B cell (primary cell): ENCODE measurements around the gene FKBP10. TPM values are rescaled to one million over a fixed set of nuclear protein-coding genes. Genes with fewer than 3 reads are reported as not detected.

Experiments
- ATAC-seq: fragments of 200-7000 bp; cut with Tn5 transposase; one replicate; pipeline ENCODE4 v1.10.0; 2021; ENCODE audit warnings: low read depth, mild to moderate bottlenecking, moderate number of reproducible peaks, moderate library complexity
- CTCF ChIA-PET: fragments of 350-600 bp; sonication (Branson Sonifier 250); formaldehyde crosslinking; loops from one replicate; lab custom pipeline; 2021; ENCODE audit warnings: antibody characterized with exemption, inconsistent platforms; lab: Charles Lee
- POLR2A ChIA-PET: fragments of 350-600 bp; sonication (Branson Sonifier 250); formaldehyde crosslinking; loops from one replicate; lab custom pipeline; 2021; ENCODE audit warnings: antibody characterized with exemption; lab: Charles Lee
- DNase-seq: peaks from one replicate; pipeline ENCODE4 v3.0.0; 2013
- H2AFZ ChIP-seq: 2 replicates; pipeline ENCODE4 v1.6.1; 2012; ENCODE audit warnings: mild to moderate bottlenecking, low read depth, low read length; ENCODE audit not compliant: insufficient read depth, poor library complexity, severe bottlenecking
- H3K27ac ChIP-seq, 2 donors: 1 replicate in 1 of 2; 2 replicates in 1 of 2; pipeline ENCODE4 v1.5.1; 2012 to 2013; ENCODE audit warnings: low read length in 2 of 2, mild to moderate bottlenecking in 2 of 2, moderate library complexity in 1 of 2
- H3K27me3 ChIP-seq, 4 experiments: fragments of 200-600 bp in 1 of 4; sonication (generic) in 1 of 4; replicated peaks in 1 of 4; 1 replicate in 2 of 4; 2 replicates in 2 of 4; pipeline versions ENCODE4 v1.6.1 to v1.7.0; 2013 to 2016; ENCODE audit warnings: low read length in 3 of 4, mild to moderate bottlenecking in 2 of 4, mixed read lengths in 1 of 4, moderate library complexity in 1 of 4; ENCODE audit not compliant: insufficient read depth in 4 of 4, control insufficient read depth in 3 of 4; ENCODE audit errors: control extremely low read depth in 1 of 4
- H3K36me3 ChIP-seq, 2 experiments: replicated peaks in 1 of 2; 1 replicate in 1 of 2; 2 replicates in 1 of 2; pipeline versions ENCODE4 v1.6.1 to v1.7.1; 2013; ENCODE audit warnings: low read length in 1 of 2; ENCODE audit not compliant: insufficient read depth in 2 of 2, control insufficient read depth in 1 of 2; ENCODE audit errors: control extremely low read depth in 1 of 2, extremely low read depth in 1 of 2
- H3K4me1 ChIP-seq, 2 donors: fragments of 200-600 bp in 1 of 2; sonication (generic) in 1 of 2; 1 replicate in 1 of 2; 2 replicates in 1 of 2; pipeline versions ENCODE4 v1.5.1 to v1.6.1; 2013 to 2017; ENCODE audit warnings: low read length in 2 of 2; ENCODE audit not compliant: control insufficient read depth in 2 of 2, insufficient read depth in 2 of 2
- H3K4me2 ChIP-seq: replicated peaks from 2 replicates; pipeline ENCODE3; 2012; ENCODE audit warnings: mild to moderate bottlenecking, low read depth, low read length; ENCODE audit not compliant: poor library complexity, severe bottlenecking
- H3K4me3 ChIP-seq, 5 experiments: fragments of 200-600 bp in 1 of 5; sonication (generic) in 1 of 5; 1 replicate in 3 of 5; 2 replicates in 2 of 5; pipeline versions ENCODE4 v1.5.1 to v1.7.0; 2011 to 2016; ENCODE audit warnings: low read length in 4 of 5, mild to moderate bottlenecking in 4 of 5, low read depth in 2 of 5, control low read depth in 1 of 5, moderate library complexity in 1 of 5; ENCODE audit not compliant: insufficient read depth in 1 of 5; ENCODE audit errors: control extremely low read depth in 1 of 5, extremely low read depth in 1 of 5
- H3K79me2 ChIP-seq: fragments of 200-600 bp; sonication (generic); one replicate; pipeline ENCODE4 v1.6.0; 2016; ENCODE audit warnings: low read length; ENCODE audit not compliant: control insufficient read depth, insufficient read depth
- H3K9ac ChIP-seq: fragments of 200-600 bp; sonication (generic); 2 replicates; pipeline ENCODE4 v1.6.1; 2017; ENCODE audit warnings: mild to moderate bottlenecking, low read length, moderate library complexity
- H3K9me3 ChIP-seq, 3 donors: one replicate each; pipeline versions ENCODE4 v1.6.1 to v1.7.1; 2013; ENCODE audit warnings: low read length in 2 of 3; ENCODE audit not compliant: control insufficient read depth in 2 of 3, insufficient read depth in 1 of 3; ENCODE audit errors: control extremely low read depth in 1 of 3
- H4K20me1 ChIP-seq: 2 replicates; pipeline ENCODE4 v1.6.0; 2012; ENCODE audit warnings: mild to moderate bottlenecking, low read length; ENCODE audit not compliant: insufficient read depth, control insufficient read depth, poor library complexity, severe bottlenecking
- H3K27ac Mint-ChIP-seq: one replicate; pipeline ENCODE4 v1.8.0; 2021; ENCODE audit warnings: mixed read lengths
- H3K27me3 Mint-ChIP-seq: one replicate; pipeline ENCODE4 v1.8.0; 2021; ENCODE audit warnings: mixed read lengths
- H3K4me1 Mint-ChIP-seq: one replicate; pipeline ENCODE4 v1.8.0; 2021; ENCODE audit warnings: mixed read lengths
- H3K4me3 Mint-ChIP-seq: one replicate; pipeline ENCODE4 v1.8.0; 2021; ENCODE audit warnings: mixed read lengths
- H3K9me3 Mint-ChIP-seq: one replicate; pipeline ENCODE4 v1.8.0; 2022; ENCODE audit warnings: mixed read lengths; ENCODE audit not compliant: insufficient read depth
- EZH2 ChIP-seq: IDR thresholded peaks from 2 replicates; pipeline ENCODE4 v1.6.1; 2012; ENCODE audit warnings: borderline replicate concordance, low read depth, mild to moderate bottlenecking, moderate library complexity, low read length; ENCODE audit not compliant: insufficient read depth, poor library complexity, severe bottlenecking
- WGBS: methylation state at CpG from one replicate; pipeline ENCODE4 v1.1.5; 2013; ENCODE audit warnings: missing lambda C conversion rate; ENCODE audit not compliant: insufficient coverage; 5-methylcytosine and 5-hydroxymethylcytosine counted together
- intact Hi-C: fragments of 100-400 bp; cut with micrococcal nuclease; formaldehyde crosslinking; loops from one replicate; pipeline ENCODE4 v1.10.0; 2022
- polyA plus RNA-seq: library from polyadenylated mRNA; depleted of rRNA; stranded (reverse); fragments of >200 nt; gene quantifications from 2 replicates; pipeline ENCODE4 v1.2.3, GENCODE V29; 2012
- total RNA-seq, 2 donors: library from RNA; stranded (reverse); fragments of 120-200 nt in 1 of 2; gene quantifications; 1 replicate in 1 of 2; 2 replicates in 1 of 2; pipeline versions ENCODE4 v1.2.3 to v1.2.4, GENCODE V29; 2013 to 2022
- TF ChIP-seq, protein P1 (sequence below): fragments of 200-600 bp; IDR thresholded peaks from one replicate; pipeline ENCODE4 v1.8.0; 2022; ENCODE audit warnings: antibody characterized with exemption, mild to moderate bottlenecking

FKBP10 gene
- total and polyA plus RNA-seq, 2 donors (not counting 1 experiment from before 2014, with no cell fraction given): 0.21 to 0.34 TPM

DNA sequence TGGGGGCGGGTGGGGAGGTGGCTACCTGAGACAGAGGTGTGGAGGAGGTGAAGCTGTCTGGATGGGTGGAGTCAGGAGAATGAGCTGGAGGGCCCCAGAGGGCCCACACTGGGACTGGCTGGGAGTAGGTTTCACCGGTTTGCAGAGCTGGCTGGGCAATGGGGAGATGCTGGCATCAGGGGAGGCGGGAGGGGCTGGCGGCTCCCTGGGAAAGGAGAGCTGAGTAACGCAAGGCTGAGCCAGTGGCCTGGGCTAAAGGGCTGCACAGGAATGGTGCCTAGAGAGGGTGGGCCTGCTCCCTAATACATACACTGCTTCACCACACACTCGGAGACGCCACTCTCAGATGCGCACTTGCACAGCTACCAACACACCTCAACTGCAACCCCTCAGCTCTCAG, 13.4 kb upstream of the FKBP10 start:
- 100% methylated on average over 5 of the region's 8 CpGs for WGBS
- Mint-ChIP-seq H3K4me3 (no peak overlapping the region), H3K27ac (no peak overlapping the region), H3K27me3 (no peaks in the 10 kb centered on the region), H3K4me1 (peaks cover 16% of the 10 kb centered on the region), H3K9me3 (no peaks in the 10 kb centered on the region)
- Histone ChIP-seq H3K4me1 (peaks cover 7 to 22% of the 10 kb centered on the region in 2 donors), H3K36me3 (no peaks in the 10 kb centered on the region), H3K79me2 (no peaks in the 10 kb centered on the region), H3K4me3 (no peak overlapping the region), H3K27me3 (no peaks in the 10 kb centered on the region), H3K9me3 (no peaks in the 10 kb centered on the region), H3K9ac (no peak overlapping the region), H3K4me2 (no peak overlapping the region), H3K27ac (no peak overlapping the region), H2AFZ (no peak overlapping the region), H4K20me1 (no peaks in the 10 kb centered on the region)
- CTCF ChIA-PET: interaction anchor here (1.0 to 9.3 kb wide), 7 partner anchors 13 to 109 kb away, joined by 3 to 100 read pairs (median 27); partner anchors contain the start of genes FKBP10, HAP1, JUP and P3H4
- TF ChIP-seq, protein P1, sequence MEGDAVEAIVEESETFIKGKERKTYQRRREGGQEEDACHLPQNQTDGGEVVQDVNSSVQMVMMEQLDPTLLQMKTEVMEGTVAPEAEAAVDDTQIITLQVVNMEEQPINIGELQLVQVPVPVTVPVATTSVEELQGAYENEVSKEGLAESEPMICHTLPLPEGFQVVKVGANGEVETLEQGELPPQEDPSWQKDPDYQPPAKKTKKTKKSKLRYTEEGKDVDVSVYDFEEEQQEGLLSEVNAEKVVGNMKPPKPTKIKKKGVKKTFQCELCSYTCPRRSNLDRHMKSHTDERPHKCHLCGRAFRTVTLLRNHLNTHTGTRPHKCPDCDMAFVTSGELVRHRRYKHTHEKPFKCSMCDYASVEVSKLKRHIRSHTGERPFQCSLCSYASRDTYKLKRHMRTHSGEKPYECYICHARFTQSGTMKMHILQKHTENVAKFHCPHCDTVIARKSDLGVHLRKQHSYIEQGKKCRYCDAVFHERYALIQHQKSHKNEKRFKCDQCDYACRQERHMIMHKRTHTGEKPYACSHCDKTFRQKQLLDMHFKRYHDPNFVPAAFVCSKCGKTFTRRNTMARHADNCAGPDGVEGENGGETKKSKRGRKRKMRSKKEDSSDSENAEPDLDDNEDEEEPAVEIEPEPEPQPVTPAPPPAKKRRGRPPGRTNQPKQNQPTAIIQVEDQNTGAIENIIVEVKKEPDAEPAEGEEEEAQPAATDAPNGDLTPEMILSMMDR: no peak
- TF ChIP-seq EZH2: no peak
- POLR2A ChIA-PET: interaction anchor here (0.6 kb wide), 1 partner anchor 67 kb away, joined by 5 read pairs; no protein-coding TSS in a partner anchor
- DNase-seq: no peak
- intact Hi-C loops: no loop called here
- ATAC-seq: no peak

DNA sequence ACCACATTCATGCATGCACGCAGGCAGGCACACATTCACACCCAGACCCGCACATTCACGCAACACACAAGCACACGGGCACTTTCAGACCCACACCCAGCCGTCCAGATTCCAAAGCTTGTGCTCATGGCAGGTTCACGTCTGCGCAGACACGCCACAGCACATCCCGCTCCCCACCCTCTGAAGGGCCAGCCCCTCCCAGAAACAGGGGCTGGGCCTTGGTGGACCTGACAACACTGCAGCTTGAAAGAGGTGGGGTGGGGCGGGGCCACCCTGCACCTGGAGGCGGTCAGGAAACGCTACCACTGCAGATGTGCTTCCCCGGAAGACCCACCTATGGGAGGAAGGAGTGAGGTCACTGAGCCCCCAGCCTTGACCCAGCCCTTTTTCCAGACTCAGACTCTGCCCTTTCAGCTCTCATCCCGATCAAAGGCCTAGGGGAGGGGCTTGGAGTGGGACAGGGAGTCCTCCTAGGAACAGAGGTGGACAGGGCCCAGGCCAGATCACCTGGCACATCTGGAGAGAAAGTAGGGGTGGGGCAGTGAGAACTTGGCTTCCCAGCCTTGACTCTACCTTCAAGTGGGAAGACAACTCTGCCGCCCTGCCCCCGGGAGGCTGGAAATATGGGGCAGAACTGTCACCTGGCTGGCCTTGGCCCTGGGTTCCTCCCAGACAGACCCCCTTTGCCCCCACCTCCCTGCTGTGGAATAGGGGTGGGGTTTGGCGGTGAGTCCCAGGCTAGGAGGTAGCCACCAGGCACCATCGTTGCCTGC, 12.0 kb upstream of the FKBP10 start:
- no peaks in the 10 kb centered on the region for H3K27me3 ChIP-seq
- no peaks in the 10 kb centered on the region for H3K9me3 ChIP-seq
- no peak for TF ChIP-seq EZH2
- TF ChIP-seq, protein P1: no peak
- H3K4me3 Mint-ChIP-seq: no peak overlapping the region
- H3K36me3 ChIP-seq: no peaks in the 10 kb centered on the region
- H2AFZ ChIP-seq: no peak overlapping the region
- peaks cover 16% of the 10 kb centered on the region for H3K4me1 Mint-ChIP-seq
- H3K27ac Mint-ChIP-seq: no peak overlapping the region
- H3K79me2 ChIP-seq: no peaks in the 10 kb centered on the region
- ChIA-PET CTCF (interaction anchor here (0.6 to 9.3 kb wide), 18 partner anchors 11 to 1380 kb away, joined by 3 to 100 read pairs (median 4); partner anchors contain the start of genes FKBP10, HAP1, JUP and P3H4), POLR2A (interaction anchor here (0.6 to 0.7 kb wide), 6 partner anchors 9 to 84 kb away, joined by 3 to 6 read pairs (median 3); partner anchors contain the start of gene JUP)
- intact Hi-C loops: loop anchor here (1.0 kb wide), 4 partner anchors 11 to 85 kb away; partner anchors contain the start of genes JUP and P3H4
- no peak overlapping the region for H3K4me3 ChIP-seq
- no peaks in the 10 kb centered on the region for H4K20me1 ChIP-seq
- no peaks in the 10 kb centered on the region for H3K27me3 Mint-ChIP-seq
- H3K9ac ChIP-seq: no peak overlapping the region
- no peak overlapping the region for H3K27ac ChIP-seq
- H3K9me3 Mint-ChIP-seq: no peaks in the 10 kb centered on the region
- WGBS: 86% methylated on average over 7 of the region's 18 CpGs
- H3K4me1 ChIP-seq: peaks cover 7 to 22% of the 10 kb centered on the region in 2 donors
- DNase-seq (peak; percentile 38), ATAC-seq (peak; percentile 44)
- H3K4me2 ChIP-seq: no peak overlapping the region
